AG04449 (cell line): ENCODE results near the gene FER1L5.

Source experiments
- CTCF ChIA-PET: fragments of 350-600 bp; formaldehyde crosslinking; extraction: SDS; loops from one replicate; lab custom pipeline; 2021; ENCODE audit warnings: antibody characterized with exemption; lab: Yijun Ruan, JAX
- POLR2A ChIA-PET: fragments of 400-600, 350-600 bp; formaldehyde crosslinking; extraction: SDS; loops from one replicate; lab custom pipeline; 2020; ENCODE audit warnings: antibody characterized with exemption, inconsistent platforms; lab: Yijun Ruan, JAX
- DNase-seq: peaks from one replicate; pipeline ENCODE4 v3.0.0-alpha.2; 2010; ENCODE audit warnings: low read depth, low spot score
- H3K4me3 ChIP-seq: 2 replicates; pipeline ENCODE4 v1.5.1; 2011; ENCODE audit warnings: low read depth, mild to moderate bottlenecking, control low read depth, low read length
- TF ChIP-seq, protein P1 (sequence below): IDR thresholded peaks from one replicate; pipeline ENCODE4 v1.5.1; 2011; ENCODE audit warnings: mild to moderate bottlenecking, moderate library complexity, low read length, control low read depth, inconsistent platforms; ENCODE audit not compliant: insufficient read depth; ENCODE audit errors: missing control alignments

FER1L5 gene

DNA sequence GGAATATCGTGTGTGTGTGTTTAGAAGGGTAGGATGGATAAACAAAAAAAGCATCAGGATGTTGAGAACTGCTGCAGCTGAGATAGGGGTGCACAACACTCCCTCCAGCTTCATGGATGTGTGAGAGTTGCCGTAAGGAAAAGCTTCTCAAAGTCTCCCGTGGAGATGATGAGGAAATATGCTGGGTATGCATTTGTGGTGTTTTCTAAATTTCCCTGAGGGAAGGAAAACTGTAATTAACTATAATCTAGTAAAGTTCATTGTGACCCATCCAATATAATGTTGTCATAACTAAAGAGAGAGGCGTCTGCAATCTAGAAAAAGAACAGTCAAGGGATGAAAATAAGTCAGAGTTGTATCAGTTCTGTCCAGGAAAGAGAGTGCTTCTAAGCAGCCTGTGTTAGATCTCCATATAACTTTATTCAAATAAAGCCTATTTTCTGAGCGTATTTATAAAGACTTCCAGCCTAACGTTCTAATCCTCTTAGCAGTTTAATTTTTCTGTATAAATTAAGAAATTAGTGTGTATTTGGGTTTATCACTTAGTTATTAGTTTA, 104.6 kb downstream of the FER1L5 start:
- H3K4me3 ChIP-seq: no peak overlapping the region
- DNase-seq: no peak
- ChIA-PET POLR2A (no interaction called here), CTCF (no interaction called here)
- TF ChIP-seq, protein P1, sequence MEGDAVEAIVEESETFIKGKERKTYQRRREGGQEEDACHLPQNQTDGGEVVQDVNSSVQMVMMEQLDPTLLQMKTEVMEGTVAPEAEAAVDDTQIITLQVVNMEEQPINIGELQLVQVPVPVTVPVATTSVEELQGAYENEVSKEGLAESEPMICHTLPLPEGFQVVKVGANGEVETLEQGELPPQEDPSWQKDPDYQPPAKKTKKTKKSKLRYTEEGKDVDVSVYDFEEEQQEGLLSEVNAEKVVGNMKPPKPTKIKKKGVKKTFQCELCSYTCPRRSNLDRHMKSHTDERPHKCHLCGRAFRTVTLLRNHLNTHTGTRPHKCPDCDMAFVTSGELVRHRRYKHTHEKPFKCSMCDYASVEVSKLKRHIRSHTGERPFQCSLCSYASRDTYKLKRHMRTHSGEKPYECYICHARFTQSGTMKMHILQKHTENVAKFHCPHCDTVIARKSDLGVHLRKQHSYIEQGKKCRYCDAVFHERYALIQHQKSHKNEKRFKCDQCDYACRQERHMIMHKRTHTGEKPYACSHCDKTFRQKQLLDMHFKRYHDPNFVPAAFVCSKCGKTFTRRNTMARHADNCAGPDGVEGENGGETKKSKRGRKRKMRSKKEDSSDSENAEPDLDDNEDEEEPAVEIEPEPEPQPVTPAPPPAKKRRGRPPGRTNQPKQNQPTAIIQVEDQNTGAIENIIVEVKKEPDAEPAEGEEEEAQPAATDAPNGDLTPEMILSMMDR: no peak

DNA sequence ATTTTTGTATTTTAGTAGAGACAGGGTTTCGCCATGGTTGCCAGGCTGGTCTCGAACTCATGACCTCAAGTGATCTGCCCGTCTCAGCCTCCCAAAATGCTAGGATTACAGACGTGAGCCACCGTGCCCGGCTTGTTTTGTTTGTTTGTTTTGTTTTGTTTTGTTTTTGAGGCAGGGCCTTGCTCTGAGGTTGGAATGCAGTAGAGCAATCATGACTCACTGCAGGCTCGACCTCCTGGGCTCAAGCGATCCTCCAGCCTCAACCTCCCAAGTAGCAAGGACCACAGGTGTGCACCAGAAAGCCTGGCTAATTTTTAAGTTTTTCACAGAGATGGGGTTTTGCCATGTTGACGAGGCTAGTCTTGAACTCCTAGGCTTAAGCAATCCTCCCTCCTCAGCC, 109.2 kb downstream of the FER1L5 start:
- CTCF ChIA-PET: no interaction called here
- POLR2A ChIA-PET: no interaction called here
- no peak overlapping the region for H3K4me3 ChIP-seq
- TF ChIP-seq, protein P1: no peak
- DNase-seq: no peak

- TF ChIP-seq, protein P1: no peak
- H3K4me3 ChIP-seq: no peak overlapping the region
- ChIA-PET POLR2A (no interaction called here), CTCF (no interaction called here)
- no peak for DNase-seq
These were observed 111.2 kb downstream of the FER1L5 start for GRCh38 chr2:96753661-96754282.

GRCh38 chr2:96754317-96754716, 111.8 kb downstream of the FER1L5 start:
- TF ChIP-seq, protein P1: no peak
- ChIA-PET POLR2A (no interaction called here), CTCF (no interaction called here)
- no peak for DNase-seq
- H3K4me3 ChIP-seq: no peak overlapping the region
